NB4 (cell line): ENCODE results near the gene CLDN20.

Experiments used
- DNase-seq: peaks from one replicate; pipeline ENCODE4 v3.0.0; 2010; ENCODE audit warnings: low read depth
- H3K4me3 ChIP-seq: one replicate; pipeline ENCODE4 v1.5.1; 2011; ENCODE audit warnings: mild to moderate bottlenecking, low read depth, low read length, moderate library complexity
- MYC ChIP-seq: IDR thresholded peaks from 2 replicates; pipeline ENCODE4 v1.6.1; 2011; ENCODE audit warnings: low read depth, low read length
- POLR2A ChIP-seq: IDR thresholded peaks from 2 replicates; pipeline ENCODE4 v1.6.1; 2011; ENCODE audit warnings: mild to moderate bottlenecking; ENCODE audit not compliant: insufficient read length; ENCODE audit errors: extremely low read depth
- TF ChIP-seq, protein P1 (sequence below): IDR thresholded peaks from 2 replicates; pipeline ENCODE4 v1.6.1; 2011; ENCODE audit warnings: low read depth, low read length
- TF ChIP-seq, protein P2 (sequence below): IDR thresholded peaks from one replicate; pipeline ENCODE4 v1.5.1; 2012; ENCODE audit warnings: low read depth, low read length

CLDN20 gene

DNA sequence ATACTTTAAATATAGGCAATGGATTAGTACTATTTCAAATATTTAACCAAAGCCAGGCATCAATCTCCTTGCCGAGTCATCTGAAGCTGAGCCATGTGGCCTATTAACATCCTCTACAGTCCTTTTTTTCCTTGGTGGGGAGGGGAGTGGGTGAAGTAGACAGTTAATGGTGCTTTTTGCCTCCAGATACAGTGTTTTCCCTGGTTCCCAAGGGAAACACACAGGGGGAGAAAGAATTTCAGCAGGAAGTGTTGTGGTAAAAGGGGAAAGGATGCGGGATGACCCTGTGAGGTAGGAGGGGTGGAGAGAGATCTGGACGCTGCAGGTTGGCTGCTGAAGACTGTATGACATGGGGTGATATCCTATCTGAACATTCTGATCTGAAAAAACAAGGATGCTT is 9.6 kb downstream of the CLDN20 start:
- TF ChIP-seq POLR2A, result no peak
- TF ChIP-seq, protein P1, sequence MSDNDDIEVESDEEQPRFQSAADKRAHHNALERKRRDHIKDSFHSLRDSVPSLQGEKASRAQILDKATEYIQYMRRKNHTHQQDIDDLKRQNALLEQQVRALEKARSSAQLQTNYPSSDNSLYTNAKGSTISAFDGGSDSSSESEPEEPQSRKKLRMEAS, result no peak
- no peak for DNase-seq
- H3K4me3 ChIP-seq, result no peak overlapping the region

DNA sequence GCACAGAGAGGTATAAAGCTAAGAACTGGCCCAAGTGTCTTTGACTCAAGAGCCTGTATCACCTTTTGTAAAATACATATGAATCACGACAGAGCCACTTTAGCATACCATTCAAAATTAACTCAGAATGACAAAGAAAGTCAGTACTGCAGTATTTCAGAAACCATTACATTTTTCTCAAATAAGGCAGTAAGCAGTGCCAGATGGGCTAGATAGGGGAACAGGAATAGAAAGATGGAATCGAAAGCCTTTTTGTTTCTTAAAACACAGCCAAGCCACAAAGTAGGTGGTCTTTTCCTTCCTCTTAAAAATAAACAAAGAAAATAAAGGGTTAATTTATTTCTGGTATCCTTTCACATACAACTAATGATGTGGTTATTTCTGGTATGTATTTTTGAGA is 10.3 kb downstream of the CLDN20 start:
- no peak for DNase-seq
- TF ChIP-seq, protein P2, sequence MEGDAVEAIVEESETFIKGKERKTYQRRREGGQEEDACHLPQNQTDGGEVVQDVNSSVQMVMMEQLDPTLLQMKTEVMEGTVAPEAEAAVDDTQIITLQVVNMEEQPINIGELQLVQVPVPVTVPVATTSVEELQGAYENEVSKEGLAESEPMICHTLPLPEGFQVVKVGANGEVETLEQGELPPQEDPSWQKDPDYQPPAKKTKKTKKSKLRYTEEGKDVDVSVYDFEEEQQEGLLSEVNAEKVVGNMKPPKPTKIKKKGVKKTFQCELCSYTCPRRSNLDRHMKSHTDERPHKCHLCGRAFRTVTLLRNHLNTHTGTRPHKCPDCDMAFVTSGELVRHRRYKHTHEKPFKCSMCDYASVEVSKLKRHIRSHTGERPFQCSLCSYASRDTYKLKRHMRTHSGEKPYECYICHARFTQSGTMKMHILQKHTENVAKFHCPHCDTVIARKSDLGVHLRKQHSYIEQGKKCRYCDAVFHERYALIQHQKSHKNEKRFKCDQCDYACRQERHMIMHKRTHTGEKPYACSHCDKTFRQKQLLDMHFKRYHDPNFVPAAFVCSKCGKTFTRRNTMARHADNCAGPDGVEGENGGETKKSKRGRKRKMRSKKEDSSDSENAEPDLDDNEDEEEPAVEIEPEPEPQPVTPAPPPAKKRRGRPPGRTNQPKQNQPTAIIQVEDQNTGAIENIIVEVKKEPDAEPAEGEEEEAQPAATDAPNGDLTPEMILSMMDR, result no peak
- TF ChIP-seq, protein P1, result no peak
- TF ChIP-seq POLR2A (no peak), MYC (no peak)
- no peak overlapping the region for H3K4me3 ChIP-seq

DNA sequence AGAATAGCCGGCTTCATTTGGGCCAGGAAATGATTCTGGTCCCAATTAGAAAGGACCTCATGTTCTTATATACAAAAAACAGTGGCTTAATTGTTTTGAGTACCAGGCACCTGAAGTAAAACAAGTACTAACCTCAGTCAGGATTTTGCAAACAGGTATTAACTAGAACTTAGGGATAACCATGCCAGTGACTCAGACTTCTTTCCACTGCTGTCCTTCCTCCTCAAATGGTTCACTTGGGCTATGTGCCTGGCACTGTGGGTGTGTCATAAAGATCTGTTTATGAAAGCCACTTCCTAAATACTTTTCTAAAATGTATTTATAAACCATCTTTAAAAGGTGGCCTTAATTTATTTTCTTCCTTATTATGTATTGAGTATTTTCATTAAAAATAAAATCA is 10.7 kb downstream of the CLDN20 start:
- TF ChIP-seq POLR2A (no peak), MYC (no peak)
- TF ChIP-seq, protein P2, result no peak
- TF ChIP-seq, protein P1, result no peak
- no peak overlapping the region for H3K4me3 ChIP-seq
- no peak for DNase-seq

DNA sequence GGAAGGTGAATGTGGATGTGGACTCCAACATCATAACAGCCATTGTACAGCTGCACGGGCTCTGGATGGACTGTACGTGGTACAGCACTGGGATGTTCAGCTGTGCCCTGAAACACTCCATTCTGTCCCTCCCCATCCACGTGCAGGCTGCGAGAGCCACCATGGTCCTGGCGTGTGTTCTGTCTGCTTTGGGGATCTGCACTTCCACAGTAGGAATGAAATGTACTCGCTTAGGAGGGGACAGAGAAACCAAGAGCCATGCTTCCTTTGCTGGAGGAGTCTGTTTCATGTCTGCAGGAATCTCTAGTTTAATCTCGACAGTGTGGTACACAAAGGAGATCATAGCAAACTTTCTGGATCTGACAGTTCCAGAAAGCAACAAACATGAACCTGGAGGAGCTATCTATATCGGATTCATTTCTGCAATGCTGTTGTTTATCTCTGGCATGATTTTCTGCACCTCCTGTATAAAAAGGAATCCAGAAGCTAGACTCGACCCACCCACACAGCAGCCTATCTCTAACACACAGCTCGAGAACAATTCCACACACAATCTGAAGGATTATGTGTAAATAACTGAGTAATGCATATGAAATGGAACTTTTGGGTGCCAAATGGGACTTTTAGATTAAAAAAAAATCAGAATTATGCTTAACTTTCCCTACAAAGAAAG is 12.1 kb downstream of the CLDN20 start:
- DNase-seq, result no peak
- H3K4me3 ChIP-seq, result no peak overlapping the region

DNA sequence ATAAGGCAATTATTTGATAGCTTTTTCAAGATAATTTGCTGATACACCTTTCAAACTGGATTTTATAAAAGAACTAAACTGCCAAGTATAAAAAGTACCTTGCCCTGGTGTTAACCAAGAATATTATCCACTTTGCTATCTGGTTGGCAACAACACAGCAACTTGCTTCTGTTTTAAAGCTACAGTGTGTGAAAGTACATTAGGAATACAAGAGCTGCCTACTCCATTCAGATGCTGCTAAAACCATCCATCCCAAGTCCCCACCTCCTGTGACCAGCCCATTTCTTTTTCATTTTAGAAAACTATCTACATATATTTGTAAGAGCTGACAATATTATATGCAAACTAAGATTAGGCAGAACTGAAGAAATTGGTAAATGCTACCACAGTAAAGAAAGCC is 12.8 kb downstream of the CLDN20 start:
- TF ChIP-seq POLR2A (no peak), MYC (no peak)
- TF ChIP-seq, protein P2, result no peak
- TF ChIP-seq, protein P1, result no peak

More for the DNA sequence above, 12.1 kb downstream of the CLDN20 start:
- TF ChIP-seq POLR2A, result no peak
- TF ChIP-seq, protein P2, result no peak
- TF ChIP-seq MYC, result no peak
- TF ChIP-seq, protein P1, result no peak

DNA sequence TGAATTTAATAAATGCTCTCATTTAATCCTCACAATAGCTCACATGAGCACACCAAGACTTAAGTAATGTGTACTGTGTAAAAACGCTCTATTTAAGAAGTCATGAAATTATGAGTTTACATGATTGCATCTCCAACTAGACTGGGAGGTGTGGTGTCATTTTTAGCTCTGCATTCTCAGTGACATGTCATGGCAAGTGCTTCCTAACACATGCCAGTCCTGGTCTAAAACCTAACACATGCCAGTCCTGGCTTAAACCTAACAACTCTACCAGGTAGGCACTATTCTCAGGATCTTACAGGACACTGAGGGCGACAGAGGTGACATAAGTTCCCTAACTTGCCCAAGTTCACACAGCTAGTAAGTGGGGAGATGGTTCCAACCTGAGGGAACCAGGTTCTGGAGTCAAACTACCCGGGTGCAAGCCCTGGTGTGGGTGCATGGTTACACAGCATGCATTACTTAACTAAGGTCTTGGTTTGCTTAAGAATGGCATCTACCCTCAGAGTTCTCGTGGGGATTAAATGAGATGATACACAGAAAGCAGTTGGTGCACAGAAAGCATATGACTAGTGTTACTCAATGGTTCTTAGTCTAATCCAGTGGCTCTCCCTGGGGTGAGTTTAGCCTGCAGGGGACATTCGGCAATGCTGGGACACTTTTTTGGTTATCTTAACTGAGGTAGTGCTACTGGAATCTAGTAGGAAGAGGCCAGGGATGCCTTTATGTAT is 14.7 kb downstream of the CLDN20 start:
- no peak for DNase-seq
- no peak overlapping the region for H3K4me3 ChIP-seq
- TF ChIP-seq, protein P2, result no peak

More for the DNA sequence above, 12.8 kb downstream of the CLDN20 start:
- no peak overlapping the region for H3K4me3 ChIP-seq
- DNase-seq, result no peak
